ENCODE measurements around the gene MYBPH.

GRCh38 chr1:203182387-203182953, 6.8 kb upstream of the MYBPH start:
- no peak for TF ChIP-seq CTCF (IDR thresholded peaks at IDR 0.05; ENCODE audit: extremely low read depth in 1 of 2, insufficient read depth in 1 of 2, low read depth in 1 of 2, low read length in 2 of 2)
- no peak for TF ChIP-seq EZH2 (IDR thresholded peaks at IDR 0.05; ENCODE audit: borderline replicate concordance, low read depth, low read length, severe bottlenecking)
- TF ChIP-seq MYC (IDR thresholded peaks at IDR 0.05; ENCODE audit: low read depth, low read length) = no peak
- TF ChIP-seq POLR2AphosphoS5 (IDR thresholded peaks at IDR 0.05; ENCODE audit: insufficient read depth, low read depth, low read length) = no peak

Data from endothelial cell of umbilical vein (primary cell).